UCSD-AML1 (cell line): ENCODE results near the gene TTLL8.

ENCODE experiments used
- DNase-seq: peaks from one replicate; lab custom pipeline; 2025; ENCODE audit not compliant: unreplicated experiment; lab: John Stamatoyannopoulos, UW

Gene TTLL8

DNA sequence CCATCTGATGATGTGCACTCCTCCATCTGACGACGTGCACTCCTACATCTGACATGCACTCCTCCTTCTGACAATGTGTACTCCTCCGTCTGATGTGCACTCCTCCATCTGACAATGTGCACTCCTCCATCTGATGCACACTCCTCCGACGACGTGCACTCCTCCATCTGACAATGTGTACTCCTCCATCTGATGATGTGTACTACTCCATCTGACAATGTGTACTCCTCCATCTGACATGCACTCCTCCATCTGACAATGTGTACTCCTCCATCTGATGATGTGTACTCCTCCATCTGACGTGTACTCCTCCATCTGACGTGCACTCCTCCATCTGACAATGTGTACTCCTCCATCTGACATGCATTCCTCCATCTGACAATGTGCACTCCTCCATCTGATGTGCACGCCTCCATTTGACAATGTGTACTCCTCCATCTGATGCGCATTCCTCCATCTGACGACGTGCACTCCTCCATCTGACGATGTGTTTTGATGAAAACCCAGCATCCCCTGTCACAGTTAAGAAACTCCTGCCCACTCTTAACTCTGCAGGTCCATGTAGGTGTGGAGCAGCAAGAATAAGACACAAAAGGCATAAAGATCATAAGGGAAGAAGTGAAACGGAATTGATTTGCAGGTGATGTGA, 35.8 kb downstream of the TTLL8 start:
- DNase-seq = no peak

DNA sequence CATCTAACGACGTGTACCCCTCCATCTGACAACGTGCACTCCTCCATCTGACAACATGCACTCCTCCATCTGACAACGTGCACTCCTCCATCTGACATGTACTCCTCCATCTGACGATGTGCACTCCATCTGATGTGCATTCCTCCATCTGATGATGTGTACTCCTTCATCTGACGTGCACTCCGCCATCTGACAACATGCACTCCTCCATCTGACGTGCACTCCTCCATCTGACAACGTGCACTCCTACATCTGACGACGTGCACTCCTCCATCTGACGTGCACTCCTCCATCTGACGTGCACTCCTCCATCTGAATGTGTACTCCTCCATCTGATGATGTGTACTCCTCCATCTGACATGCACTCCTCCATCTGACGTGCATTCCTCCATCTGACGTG, 37.5 kb downstream of the TTLL8 start:
- no peak for DNase-seq

DNA sequence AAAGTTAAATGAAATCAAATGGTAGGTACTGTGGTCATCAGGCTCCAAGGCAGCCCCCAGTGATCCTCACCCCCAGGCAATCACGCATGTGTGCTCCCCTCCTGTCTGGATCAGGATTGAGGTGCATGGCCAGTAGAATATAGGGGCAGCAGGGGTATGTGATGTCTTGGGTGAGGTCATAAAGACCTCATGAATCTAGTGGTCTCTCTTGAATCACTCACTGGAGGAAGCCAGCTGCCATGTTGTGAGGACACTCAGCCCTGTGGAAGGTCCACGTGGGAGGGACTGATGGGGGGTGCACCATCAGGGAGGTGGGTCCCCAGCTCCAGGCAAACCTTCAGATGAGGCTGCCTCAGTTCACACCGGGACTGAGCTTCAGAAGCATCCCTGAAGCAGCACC, 38.8 kb downstream of the TTLL8 start:
- DNase-seq = no peak

DNA sequence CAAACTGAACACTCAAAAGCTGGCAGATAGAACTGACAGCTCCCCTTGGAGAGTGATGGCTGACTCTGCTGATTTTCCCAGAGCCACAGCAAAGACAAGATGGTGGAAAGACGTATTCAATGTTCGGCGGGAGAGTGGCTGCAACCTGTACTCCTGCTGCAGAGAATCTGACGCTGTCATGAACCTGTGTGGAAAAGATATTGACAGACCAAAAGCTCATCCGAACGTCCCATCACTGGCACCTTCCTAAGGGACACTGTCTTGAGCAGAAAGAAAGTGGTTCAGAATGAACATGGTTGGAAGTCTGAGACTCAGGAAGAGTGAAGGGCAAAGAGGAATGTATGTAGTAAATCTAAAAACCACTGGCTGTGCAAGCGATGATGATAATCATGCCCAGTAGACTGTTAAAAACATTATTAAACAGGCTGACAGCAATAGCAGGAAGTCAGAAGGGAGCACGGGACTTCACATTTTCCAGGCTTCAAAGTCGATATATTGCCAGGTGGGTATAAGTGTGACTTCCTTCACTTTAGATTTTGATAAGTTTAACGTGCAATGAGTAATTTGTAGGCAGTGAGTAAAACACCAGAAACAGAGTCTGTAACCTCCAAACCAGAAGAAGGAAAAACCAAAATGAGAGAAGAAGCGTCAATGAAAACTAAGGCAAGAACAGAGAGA, 39.4 kb downstream of the TTLL8 start:
- no peak for DNase-seq

DNA sequence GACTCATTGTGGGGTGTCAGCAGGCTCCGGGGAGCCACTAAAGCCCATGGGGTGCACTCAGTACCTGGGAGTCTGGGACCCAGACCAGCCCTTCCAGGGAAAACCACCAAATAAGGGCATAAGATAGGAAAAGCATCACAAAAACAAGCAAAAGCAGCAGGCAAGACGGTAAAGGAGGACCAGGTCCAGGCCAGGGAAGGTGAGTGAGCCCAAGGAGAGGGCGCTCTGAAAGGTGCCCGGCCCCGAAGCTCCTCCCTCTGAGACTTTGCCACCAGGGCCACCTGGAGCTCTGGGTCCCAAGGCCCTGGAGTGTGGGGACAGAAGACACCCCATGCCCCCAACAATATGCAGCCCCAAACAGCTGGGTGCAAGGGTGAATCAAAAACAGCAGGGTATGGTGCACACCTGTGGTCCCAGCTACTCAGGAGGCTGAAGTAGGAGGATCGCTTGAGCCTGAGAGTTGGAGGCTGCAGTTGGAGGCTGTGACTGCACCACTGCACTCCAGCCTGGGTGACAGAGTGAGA, 40.3 kb downstream of the TTLL8 start:
- DNase-seq = no peak

DNA sequence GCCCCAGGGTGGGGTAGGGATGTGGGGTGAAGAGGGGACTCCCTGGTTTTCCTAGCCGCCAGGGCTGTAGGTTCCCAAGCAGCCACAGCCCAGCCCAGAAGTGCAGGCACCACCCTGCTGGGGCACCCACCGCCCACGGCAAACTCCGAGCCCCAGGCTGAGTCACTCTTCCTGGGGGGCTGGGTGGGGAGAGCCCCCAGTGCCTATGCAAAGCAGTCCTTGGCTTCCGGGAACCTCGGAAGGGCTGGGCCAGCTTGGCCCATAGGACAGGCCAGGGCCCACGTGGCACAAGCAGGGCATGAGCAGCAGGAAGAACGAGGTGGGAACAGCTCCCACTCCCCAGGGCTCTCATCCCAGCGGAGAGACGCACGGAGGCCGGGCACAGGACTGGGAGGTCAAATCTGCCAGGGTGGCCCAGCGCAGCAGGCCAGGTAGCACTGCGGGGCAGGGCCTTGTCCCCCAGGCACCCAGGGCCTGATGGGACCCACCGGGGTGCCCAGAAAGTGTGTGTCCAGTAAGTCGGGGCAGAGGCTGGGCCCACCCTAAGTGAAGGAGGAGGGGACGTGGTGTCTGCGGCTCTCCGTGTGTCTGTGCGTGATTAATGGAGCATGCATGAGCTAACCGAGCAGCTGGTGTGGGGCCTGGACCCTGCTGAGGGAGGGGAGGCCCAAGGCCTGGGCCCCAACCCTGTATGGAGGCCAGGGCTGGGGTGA, 41.0 kb downstream of the TTLL8 start:
- DNase-seq = no peak

DNA sequence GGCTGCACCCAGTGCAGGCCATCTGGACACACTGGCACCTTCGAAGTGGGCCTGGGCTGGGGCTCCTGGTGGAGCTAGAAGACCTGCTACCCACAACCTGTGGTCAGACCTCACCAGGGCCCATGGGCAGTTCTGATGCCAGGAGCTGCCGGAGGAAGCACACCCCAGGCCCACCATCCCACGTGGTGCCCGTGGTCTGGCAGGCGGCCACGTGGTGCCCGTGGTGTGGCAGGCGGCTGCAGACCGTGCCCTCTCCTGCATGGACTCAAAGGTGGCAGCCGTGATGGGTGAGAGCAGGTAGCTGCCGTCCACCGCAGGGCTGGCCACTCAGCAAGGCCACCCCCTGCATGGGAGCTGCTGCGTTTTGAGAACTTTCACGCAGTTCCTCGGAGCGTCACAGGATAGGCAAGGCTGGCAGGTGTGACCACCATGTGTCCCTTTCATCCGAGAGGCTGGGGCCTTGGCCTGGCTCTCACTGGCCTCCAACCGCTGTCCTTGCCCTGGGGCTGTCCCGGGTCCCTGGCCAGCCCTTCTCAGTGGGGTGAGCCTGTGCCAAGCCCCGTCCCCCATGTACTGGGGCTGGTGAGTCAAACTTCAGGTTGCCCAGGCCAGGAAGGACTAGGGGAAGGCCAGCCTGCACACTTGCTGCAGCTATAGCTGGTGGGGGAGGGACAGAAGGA, 41.6 kb downstream of the TTLL8 start:
- DNase-seq = no peak

DNA sequence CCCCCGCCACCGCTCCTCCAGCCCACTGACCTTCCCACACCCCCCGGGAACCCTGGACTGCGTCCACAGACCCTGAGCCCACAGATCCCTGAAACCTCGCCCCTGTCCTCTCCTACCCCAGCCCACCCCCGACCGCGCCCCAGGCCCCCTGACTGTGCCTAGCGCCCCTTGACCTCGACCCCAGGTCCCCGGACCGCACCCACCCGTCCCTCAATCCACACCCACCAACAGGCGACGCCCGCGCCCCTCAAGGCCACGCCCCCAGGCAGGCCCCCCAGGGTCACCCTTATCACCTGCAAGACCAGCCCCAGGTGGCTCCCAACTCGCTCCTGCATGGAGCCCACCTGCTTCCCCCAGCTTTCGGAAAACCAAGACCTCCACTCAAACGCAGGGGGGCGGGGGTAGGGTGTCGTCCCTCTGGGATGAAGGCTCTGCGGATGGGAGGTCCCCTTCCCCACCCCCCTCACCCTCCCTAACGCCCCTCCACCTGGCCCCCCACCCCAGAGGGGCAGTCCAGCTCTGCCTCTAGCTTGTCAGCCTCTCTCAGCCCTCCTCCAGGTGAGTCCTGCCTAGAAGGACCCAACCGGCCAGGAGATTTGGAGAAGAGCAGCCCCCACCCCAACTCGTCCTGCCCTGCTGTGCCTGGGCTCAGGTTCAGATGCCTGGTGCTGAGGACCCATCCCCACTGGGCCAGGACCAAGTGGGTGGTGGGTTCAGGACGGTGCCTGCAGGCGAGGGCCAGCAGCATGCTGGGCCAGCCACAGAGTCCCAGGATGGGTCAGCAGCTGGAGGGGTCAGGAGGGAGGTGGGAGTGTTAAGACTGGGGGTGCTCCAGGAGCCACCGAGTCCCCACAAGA, 42.4 kb downstream of the TTLL8 start:
- DNase-seq = no peak

DNA sequence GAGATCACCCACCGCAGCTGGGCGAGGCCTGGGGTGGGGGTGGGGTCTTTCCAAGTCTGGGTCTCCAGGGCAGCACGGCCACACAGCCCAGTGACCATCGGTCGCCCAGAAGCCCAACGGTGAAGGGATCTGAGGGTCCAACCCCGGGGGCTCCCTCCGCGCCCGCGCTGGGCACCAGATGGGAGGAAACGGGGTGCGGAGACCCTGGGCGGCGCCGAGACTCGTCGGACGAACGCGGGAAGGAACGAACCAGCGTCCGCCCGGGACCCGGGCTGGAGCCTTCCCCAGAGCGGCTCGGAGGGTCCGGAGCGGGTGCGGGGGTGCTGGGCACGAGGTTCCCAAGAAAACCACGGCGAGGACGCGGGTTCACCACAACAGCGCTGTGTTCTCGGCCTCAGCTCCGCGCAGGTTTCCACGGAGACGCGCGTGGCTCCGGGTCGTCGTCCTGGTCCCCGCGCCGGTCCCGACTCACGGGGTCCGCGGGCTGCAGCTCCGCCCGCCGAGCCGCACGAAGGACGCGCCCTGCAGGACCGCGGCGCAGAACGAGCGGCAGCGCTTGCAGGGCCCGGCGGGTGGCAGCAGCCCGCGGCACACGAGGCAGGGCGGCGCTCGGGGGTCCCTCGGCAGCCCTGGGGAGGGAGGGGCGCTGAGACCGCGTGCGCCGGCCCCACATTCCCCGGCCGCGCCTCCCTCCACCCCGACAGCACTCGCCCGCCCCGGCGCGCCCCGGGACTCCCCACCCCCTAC, 43.3 kb downstream of the TTLL8 start:
- no peak for DNase-seq

DNA sequence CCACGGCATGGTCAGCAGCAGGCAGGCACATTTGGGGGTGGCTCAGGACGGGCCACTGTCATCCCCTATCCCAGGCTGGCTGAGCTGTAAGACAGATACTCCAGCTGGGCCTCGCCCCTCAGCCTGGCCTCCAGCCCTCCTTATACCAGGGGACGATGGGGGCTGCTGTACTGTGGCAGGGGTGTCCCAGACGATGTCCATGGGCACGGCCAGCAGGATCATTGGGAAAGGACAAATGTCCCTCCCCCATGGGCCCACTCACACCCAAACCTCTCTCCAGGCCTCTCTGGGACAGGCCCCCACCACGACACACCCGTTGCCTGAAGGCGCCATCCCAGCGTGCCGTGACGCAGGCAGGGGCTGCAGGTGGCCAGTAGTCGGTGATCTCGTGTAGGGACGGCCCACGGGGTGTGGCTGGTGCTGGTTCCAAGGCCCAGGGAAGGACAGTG, 44.0 kb downstream of the TTLL8 start:
- DNase-seq = no peak

DNA sequence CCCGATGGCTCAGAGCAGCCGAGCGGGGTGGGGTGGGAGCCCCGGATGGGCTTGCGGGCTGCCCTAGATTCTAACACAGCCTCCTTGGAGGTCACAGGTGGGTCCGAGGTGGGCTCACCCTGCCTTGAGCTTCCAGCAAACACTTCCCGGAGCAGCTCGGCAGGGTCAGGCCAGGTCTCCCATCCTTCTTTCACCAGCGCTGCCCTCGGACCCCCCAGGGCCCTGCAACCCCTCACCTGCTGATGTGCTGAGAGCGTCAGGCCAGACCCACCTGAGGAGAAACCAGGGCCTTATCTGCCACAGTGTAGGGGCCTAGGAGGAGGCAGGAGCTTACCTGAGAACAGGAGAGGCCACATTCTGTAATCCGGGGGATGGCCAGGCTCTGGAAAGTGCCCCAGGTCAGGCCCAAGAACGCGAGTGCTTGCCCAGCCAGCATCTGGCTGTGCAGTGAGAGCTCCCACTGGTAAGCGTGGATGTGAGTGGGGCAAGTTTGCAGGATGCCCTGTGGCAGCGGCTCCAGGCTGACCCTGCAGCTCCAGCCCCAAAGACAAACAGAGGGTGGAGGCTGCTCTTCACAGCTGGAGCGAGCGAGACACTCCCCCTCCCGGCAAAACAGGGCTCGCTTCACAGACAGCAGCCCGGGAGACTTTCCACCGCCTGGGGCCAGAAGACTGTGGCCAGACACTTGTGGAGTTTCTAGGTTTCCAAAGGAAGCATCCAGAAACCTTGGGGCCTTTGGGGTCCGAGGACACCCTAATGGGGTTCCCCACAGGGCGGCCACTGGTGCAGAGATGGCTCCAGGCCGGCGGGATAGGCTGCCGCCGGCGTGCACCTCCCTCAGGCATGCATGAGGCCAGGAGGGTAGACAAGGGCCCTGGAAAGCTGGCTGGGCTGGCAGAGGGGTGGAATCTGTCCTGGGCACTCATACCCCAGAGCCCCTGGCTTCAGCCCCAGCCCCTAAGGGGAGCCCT, 45.6 kb downstream of the TTLL8 start, which contains the start of gene IL17REL:
IL17REL (minus strand) TSS at position 555 of the 971 bp plus-strand sequence; CDS start at position 436, 119 bp downstream.
- no peak for DNase-seq

DNA sequence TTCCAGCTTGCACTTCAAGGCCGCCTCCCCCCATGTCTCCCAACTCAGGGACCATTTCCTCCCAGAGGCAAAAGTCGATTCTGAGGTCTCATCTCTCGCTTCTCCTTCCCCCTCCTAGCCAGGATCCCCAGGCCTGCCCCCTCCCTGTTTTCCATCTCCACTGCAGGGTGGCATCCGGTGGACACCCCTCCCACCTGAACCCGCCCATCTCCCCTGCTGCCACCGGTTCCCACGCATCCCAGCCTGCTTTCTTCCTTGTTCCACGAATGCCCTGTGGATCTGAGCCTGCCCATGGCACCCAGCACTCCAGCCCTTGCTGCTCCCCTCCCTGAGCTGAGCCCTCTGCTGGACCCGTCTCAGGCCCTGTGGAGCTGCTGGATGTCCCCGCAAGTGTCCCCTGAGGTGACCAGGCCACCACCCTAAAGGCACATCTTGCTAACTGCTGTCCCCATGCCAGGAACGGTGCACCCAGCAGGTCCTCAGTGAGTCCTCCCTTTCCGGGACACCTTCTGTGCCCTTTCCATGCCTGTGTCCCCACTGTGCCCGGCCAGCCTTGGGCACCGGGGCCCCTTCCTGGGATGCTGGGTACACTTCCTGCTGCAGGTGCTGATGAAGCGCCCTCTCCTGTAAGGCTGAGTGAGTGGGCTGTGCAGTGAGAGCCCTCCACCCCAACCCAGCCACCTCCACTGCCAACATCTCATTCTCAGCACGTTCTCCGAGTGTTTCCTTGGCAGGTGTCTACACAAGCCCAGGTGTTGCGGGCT, 46.5 kb downstream of the TTLL8 start:
- DNase-seq = no peak

DNA sequence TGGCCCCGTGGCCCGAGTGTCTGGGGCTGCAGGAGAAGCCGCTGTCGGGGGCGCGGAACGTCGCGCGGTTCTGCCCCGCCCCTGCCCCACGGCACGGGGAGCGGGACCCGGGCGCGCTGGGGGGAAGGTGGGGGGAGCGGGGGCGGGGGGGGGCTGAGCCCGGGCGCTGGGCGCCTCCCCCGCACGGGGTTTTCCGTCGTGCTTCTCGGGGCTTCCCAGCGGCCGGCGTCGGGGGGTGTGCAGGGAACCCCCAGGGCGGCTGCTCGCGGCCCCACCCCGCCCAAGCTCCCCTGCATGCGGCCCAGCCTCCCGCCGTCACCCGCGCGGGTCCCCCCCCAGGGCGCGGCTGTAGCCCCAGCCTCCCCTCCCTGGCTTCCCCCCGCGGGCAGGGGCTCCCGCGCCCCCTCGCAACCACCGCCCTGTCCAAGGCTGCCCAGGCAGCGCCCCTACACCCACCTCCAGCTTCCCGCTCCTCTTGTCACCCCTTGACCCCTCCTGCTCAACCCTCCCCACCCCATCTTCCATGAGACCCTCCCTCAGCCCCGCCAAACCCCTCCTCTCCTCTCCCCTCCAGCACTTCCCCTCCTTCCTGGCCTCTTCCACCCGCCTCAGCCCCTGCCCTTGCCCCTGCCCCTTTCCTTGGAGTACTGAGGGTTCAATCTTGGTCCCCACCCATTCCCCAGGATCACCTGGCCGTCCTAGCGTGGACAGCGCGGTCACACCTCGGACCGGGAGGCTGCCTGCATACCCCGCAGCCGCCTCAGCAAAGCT, 47.2 kb downstream of the TTLL8 start:
- no peak for DNase-seq

DNA sequence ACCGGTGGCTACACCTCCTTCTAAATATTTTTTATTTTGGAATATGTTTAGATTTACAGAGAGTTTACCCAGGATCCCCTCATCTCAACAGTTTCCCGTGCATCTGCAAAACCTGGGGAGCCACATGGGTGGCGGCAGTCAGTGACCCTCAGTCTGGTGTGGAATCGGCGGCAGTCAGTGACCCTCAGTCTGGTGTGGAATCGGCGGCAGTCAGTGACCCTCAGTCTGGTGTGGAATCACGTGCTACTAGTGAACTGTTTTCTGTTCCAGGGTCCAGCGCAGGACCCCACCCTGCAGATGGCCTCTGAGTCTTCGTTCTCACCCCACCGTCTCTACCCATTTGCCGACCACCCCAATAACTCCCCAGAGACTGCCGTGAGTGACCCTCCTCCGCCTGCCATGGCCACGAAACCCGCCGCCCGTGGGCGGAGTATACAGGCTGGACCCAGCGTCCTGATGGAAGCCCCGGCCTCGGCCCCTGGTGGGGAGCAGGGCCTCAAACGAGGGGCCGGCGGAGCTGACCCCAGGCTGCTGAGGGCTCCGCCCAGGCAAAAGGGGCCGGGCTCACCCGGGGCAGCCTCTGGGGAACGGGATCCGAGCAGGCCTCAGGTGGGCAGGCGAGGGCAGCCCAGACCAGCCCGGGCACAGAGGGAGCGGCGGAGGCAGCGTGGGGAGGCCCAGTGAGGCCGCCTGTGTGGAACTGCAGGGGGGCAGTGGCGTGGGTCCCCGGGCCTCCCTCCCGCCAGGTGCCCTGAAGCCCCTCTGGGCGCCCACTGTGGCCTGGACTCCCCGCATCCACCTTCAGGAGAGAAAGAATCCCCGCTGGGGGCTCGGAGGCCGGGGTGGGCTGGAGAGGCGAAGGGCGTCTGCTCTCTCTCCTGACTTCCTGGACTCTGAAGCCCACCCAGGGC, 48.1 kb downstream of the TTLL8 start:
- DNase-seq = no peak

DNA sequence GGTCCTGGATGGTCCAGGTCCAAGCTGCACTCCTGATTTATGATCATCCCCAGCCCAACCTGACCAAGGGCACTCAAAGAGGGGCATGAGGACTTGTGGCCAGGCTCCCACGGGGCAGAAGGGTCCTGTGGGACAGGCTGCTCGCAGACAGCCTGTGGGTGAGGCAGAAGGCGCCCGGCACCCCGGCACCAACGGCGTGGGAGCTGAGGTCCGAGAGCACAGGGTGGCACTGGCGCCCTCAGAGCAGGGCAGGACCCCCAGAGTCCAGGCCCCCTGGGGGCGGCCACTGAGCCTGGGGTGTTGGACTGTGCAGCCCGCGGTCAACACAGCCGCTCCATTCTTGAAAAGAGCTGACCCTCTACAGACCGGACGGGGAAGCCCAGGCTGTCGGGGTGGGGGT, 48.8 kb downstream of the TTLL8 start:
- no peak for DNase-seq
